ENCODE results near the gene TRIM31.
"Not testable (repeated sequence)": the region's sequence is repeated elsewhere in the genome, so short reads cannot be mapped to it uniquely, and the experiment has no call there.

Gene TRIM31

GRCh38 chr6:30149234-30149633 is 36.3 kb upstream of the TRIM31 start:
- no peak for DNase-seq (ENCODE audit: low read depth)

DNA sequence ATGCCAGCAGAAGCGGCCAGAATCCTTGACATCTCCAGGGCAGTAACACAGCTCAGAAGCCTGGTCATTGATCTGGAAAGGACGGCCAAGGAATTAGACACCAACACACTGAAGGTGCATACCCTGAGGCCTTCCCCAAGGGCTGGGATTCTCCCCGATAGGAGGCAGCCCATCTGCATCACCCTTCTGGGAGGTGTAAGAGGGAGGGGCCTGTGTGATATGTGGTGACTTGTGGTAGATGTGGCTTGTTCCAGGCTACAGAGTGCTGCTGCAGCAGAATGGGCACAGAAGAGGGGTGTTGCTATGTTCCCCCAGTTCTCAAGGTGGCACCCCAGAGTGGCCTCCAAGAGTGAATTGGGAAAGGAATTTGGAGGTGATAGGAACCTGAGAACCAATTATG is 34.2 kb upstream of the TRIM31 start:
- no peak for DNase-seq (ENCODE audit: low read depth)

- no peak for DNase-seq (ENCODE audit: low read depth)
These were observed 32.9 kb upstream of the TRIM31 start for GRCh38 chr6:30145818-30146217.

DNA sequence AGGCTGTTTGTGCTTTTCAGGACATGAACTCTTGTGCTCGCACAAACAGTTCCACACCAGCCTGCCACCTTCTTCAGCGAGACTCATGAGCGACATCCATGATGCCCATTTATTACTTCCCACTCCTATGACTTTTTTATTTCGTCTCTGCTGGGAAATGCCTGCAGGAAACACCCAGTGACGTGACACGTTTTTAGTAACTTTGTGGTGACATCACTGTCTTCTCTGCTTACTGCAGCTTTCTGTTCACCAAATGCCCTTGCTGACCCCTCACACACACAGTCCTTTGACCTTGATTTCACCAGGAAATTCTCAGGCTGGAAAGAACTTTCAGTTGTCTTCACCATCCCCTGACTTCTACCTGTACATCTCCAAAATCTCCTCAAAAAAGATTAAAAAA is 31.9 kb upstream of the TRIM31 start:
- DNase-seq (ENCODE audit: low read depth): no peak

- DNase-seq (ENCODE audit: low read depth): no peak
These were observed 30.9 kb upstream of the TRIM31 start for GRCh38 chr6:30143780-30144179.

DNA sequence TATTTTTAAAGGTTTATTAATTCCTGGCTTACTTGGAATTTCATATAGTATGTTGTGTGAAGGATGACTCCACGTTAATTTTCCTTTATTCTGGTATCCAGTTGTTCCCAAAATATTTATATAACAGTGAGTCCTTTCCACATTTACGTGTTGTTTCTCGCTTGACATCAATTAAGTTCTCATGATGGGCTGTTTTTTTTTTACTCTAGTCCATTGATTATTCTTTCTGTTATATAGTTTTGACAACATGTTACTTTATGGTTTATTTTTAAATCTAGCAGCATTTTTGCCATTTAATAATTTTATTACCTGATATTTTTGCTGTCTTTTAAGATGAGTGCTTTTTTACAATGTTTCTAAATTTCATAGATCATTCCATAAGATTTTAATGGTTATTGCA is 29.8 kb upstream of the TRIM31 start:
- DNase-seq (ENCODE audit: low read depth): no peak

DNA sequence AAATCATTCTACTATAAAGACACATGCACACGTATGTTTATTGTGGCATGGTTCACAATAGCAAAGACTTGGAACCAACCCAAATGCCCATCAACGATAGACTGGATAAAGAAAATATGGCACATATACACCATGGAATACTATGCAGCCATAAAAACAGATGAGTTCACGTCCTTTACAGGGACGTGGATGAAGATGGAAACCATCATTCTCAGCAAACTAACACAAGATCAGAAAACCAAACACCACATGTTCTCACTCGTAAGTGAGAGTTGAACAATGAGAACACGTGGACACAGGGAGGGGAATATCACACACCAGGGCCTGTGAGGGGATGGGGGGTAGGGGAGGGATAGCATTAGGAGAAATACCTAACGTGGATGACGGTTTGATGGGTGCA is 27.4 kb upstream of the TRIM31 start:
- not testable (repeated sequence) for DNase-seq (ENCODE audit: low read depth)

GRCh38 chr6:30136570-30137286 is 23.8 kb upstream of the TRIM31 start:
- DNase-seq (ENCODE audit: low read depth): no peak

- DNase-seq (ENCODE audit: low read depth): no peak
These were observed 22.9 kb upstream of the TRIM31 start, which contains the start of gene TRIM40 for GRCh38 chr6:30135757-30136156. TRIM40 (plus strand) TSS chr6:30136140; CDS start chr6:30137037, 897 bp downstream.

DNA sequence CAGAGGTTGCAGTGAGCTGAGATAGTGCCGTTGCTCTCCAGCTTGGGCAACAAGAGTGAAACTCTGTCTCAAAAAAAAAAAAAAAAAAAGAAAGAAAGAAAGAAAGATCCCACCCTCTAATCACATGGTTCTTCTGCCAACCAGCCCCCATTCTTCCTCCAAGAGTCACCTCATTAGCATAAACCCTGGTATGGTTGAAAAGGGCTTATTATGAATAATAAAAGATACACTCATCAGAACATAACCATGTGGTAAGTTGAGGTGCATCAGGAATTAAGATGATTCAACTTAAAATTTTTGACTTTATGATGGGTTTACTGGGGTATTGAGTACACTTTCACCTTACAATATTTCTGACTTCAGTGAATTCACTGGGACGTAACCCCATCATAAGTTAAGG is 22.3 kb upstream of the TRIM31 start:
- DNase-seq (ENCODE audit: low read depth): no peak

- DNase-seq (ENCODE audit: low read depth): no peak
These were observed 19.1 kb upstream of the TRIM31 start for GRCh38 chr6:30131947-30132497.

DNA sequence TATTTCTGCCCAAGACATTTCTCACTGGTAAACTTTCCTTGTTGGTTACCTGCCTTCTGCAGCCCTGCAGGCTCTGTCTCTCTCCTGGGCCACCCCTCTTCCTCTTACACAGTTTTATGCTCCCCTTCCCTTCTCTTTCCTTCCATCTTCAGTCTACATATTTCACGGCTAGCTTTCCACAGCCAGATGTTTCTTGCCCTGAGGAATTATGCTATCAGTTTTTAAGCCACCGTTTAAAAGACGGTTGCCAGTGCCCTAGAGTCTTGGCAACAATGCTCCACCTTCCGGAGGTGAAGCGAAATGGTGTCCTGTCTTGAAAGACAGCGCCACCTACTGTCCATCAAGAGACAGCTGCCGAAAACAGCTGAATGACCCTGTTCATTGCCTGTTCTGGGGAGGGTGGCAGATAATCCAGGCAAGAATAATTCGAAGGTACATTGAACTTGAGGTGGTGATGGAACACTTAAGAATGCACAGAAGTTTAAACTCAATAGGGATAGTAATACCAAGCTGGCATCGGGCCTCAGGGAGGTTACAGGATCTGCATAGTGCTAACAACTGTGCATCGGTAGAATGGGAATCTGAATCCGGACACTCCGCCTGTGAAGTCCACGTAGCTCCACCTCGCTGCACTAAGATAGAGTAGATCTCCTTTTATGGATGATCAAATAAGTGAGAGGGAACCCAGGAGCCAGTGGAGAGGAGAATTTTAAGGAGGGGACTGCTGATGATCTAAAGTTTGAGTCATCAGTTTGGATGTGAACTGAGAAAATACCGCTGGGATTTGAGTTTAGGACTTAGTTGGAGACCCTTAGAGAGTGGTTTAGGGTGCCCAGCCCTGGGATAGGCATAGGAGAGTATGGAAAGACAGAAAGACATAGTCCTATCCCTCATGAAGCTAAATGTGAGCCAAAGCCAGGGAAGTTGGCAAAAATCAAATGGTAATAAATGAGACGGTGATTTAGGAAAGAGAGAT is 18.3 kb upstream of the TRIM31 start:
- peak; percentile 35 for DNase-seq (ENCODE audit: low read depth)

DNA sequence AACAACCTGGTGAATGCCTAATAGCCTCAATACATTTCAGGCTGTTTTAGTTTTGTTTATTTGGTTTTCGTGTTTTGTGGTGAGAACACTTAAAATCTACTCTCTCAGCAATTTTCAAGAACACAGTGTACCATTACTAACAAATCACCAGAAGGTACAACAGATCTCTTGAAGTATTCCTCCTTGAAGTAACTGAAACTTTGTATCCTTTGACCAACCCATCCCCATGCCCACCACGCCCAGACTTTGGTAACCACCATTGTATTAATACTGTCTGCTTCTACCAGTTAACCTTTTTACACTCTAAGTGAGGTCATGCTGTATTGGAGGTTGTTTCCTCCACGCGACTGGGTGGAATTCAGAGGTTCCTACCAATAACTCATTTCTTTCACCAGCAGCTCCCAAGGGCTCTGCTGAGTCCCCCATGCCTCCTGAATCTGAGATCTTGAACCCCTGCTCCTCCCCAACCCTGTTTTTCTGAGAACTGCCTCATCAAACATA is 17.3 kb upstream of the TRIM31 start:
- DNase-seq (ENCODE audit: low read depth): no peak

DNA sequence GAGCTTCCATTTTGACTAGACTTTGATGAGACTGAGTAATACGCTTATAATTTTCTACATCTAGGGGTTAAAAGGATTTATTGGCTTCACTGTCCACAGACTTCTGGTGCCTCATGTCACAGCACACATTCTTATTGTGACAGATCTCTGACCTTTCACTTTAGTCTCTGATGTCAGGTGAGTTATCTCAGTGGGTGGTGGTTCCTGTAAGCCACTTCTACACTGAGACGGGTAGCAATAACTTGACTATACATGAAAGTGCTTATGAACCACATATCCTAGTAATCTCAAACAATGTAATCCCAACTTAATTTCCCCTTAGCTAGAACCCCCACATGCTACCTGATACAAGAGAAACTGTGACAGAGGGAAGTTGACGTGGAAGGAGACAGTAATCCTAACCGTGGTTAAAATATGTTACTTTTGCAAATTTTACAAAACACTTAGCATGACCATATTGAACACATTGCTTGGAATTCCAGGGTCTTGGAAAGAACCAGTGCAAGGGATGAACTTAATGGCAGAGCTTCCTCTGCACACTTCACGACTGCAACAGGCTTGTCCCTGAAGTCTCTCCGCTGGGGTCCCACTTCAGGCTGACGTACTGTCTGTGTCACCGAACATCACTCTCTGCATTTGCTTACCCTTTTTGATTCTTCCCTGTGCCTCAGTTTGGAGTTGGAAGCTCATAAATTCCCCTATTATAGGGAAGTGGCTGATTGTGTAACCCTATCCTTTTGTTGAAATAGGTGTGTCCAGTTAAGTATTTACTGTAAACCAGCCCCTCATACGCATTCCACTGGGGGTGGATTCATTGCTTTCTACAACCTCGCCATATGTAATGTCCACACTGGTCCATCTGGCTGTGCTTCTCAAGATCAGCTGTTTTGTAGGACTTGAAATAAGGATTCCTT is 16.6 kb upstream of the TRIM31 start:
- DNase-seq (ENCODE audit: low read depth): no peak

DNA sequence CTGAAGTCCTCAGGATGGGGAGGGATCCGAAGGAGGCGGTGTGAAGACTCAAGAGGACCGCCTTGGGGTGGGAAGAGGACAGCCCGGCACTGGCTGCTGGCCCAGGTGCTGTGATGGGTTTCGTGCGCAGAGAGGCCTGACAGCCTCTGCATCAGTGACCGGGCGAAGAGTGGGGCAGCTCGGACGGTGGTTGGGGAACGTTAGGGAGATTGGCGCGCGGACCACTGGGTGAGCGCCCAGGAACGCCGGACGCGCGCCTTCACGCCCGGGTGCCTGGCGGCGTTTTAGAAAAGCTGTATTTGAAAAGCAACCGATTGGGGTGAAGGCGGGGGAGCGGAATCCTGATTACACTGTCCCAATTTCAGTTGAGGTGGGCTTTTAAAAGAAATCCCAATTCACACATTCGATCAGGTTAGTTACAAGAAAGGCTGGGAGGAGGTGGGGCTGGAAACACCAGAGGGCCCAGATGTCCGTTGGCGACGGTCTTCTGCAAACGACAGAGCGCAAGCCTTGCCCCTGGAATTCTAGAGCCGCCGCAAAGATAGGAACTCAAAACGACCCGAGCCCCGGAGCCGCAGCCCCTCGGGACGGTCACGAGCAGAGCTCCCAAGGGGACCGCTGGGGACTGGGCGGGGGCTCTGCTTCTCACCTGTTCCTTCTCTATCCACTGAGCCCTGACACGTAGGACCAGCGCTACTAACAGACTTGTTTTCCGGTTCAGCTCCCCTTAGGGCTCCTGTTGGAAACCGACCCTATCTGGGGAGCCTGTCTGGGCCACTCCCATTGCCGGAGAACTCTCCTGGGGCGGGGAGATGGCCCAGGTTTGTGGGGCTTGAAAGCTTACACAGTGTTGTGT is 14.6 kb upstream of the TRIM31 start:
- no peak for DNase-seq (ENCODE audit: low read depth)

- DNase-seq (ENCODE audit: low read depth): no peak
These were observed 9.6 kb upstream of the TRIM31 start for GRCh38 chr6:30122515-30122914.

DNA sequence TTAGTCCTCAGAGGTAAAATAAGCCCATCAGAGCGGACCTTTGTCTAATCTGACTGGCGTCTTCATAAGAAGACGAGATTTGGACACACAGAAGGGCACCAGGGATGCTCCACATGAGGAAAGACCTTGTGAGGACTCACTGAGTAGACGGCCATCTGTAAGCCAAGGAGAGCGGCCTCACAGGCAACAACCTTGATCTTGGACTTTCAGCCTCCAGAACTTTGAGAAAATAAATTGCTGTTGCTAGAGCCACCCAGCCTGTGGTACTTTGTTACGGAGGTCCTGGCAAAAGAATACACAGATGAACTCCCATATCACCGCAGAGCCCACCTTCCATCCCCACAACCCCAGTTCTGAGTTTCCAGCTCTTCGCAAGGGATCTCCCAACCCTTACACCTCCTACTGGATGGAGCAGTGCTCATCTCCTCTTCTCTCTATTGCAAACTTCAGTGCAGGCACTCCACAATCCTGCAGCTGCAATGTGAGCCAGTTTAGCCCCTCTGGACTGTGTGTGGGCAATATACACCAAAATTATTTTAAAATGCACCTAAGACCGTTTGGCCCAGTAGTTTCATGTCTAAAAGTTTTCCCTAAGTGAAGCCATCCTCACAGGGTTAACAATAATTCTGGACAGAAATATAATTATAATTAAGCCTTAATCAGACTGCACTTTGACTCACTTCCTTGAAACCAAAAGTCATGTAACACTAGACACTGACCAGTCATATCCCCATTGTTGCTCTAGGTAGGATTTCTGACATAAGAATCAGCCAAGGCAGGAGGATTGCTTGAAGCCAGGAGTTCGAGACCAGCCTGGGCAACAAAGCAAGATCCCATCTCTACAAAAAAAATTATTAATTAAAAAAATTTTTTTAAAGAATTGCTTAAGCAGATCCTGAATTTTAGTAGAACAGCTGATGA is 8.8 kb upstream of the TRIM31 start:
- DNase-seq (ENCODE audit: low read depth): no peak

- DNase-seq (ENCODE audit: low read depth): not testable (repeated sequence)
These were observed 5.8 kb upstream of the TRIM31 start for GRCh38 chr6:30118691-30119090.

DNA sequence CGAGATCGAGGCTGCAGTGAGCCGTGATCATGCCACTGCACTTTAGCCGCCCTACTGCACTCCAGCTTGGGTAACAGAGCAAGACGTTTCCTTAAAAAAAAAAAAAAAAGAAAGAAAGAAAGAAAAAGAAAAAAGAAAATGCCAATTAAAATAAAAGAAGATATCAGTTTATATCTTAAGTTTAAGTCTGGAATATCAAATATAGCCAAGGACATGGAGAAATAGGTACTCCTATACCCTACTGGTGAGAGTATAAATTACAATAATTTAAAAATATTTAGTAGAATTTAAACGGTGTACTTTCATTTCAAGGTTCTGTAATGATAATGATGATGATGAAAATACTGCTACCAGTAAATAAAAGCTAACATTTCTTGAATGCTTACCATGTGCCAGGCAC is 3.8 kb upstream of the TRIM31 start:
- DNase-seq (ENCODE audit: low read depth): no peak
